RWPE2 (cell line): Measurements from ENCODE around the gene BAHCC1.

ENCODE experiments used
- ATAC-seq: fragments of 200-7000 bp; cut with Tn5 transposase; 3 replicates; pipeline ENCODE4 v1.9.1; 2021; ENCODE audit warnings: low read depth
- DNase-seq: peaks from one replicate; pipeline ENCODE4 v3.0.0-alpha.2; 2020; ENCODE audit warnings: low spot score
- H3K27ac ChIP-seq: fragments of 450-650 bp; 2 replicates; pipeline ENCODE4 v1.5.1; 2017; ENCODE audit warnings: mild to moderate bottlenecking; ENCODE audit not compliant: poor library complexity, severe bottlenecking
- H3K27me3 ChIP-seq: fragments of 250-450 bp; sonication (Bioruptor Pico); 2 replicates; pipeline ENCODE4 v1.5.1; 2021; ENCODE audit warnings: mild to moderate bottlenecking, moderate library complexity; ENCODE audit not compliant: insufficient read depth, poor library complexity, severe bottlenecking
- H3K36me3 ChIP-seq: fragments of 250-450 bp; sonication (Bioruptor Pico); 2 replicates; pipeline ENCODE4 v1.5.1; 2020; ENCODE audit warnings: low read depth, mild to moderate bottlenecking, moderate library complexity
- H3K4me1 ChIP-seq: fragments of 250-450 bp; sonication (Bioruptor Pico); 2 replicates; pipeline ENCODE4 v1.5.1; 2021; ENCODE audit warnings: mild to moderate bottlenecking, moderate library complexity; ENCODE audit not compliant: insufficient read depth, poor library complexity, severe bottlenecking
- H3K4me3 ChIP-seq: fragments of 250-450 bp; sonication (Bioruptor Pico); 2 replicates; pipeline ENCODE4 v1.5.1; 2021; ENCODE audit warnings: mild to moderate bottlenecking, moderate library complexity; ENCODE audit not compliant: severe bottlenecking
- H3K9me3 ChIP-seq: fragments of 250-450 bp; sonication (Bioruptor Pico); 2 replicates; pipeline ENCODE4 v1.5.1; 2021; ENCODE audit warnings: mild to moderate bottlenecking, moderate library complexity; ENCODE audit not compliant: severe bottlenecking
- TF ChIP-seq, protein P1 (sequence below): fragments of 450-650 bp; IDR thresholded peaks from one replicate; pipeline ENCODE4 v1.5.1; 2017; ENCODE audit warnings: mild to moderate bottlenecking, moderate library complexity; ENCODE audit not compliant: poor library complexity, severe bottlenecking

The BAHCC1 gene

DNA sequence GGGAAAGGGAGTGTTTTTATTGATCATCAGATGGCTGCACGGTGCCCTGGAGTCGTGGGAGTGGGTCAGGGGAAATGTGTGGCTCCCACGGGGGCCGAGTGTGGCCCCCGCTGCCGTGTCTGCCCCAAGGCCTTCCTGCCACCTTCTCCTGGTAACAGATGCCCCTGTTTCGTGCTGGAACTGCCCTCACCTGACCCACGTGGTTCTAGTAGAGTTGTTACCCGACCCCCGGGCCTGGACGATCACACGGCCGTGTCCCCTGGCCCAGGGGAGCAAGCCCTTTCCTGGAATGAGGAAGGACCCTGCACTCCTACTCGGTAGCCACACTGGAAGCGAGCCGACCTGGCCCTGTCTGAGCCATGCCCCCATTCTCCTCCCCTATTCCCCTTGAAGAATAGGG, 79.7 kb downstream of the BAHCC1 start:
- DNase-seq (no peak), ATAC-seq (no peak)
- Histone ChIP-seq H3K9me3 (no peaks in the 10 kb centered on the region), H3K27ac (no peak overlapping the region), H3K4me1 (no peaks in the 10 kb centered on the region), H3K4me3 (no peak overlapping the region), H3K27me3 (no peaks in the 10 kb centered on the region), H3K36me3 (no peaks in the 10 kb centered on the region)
- TF ChIP-seq, protein P1, sequence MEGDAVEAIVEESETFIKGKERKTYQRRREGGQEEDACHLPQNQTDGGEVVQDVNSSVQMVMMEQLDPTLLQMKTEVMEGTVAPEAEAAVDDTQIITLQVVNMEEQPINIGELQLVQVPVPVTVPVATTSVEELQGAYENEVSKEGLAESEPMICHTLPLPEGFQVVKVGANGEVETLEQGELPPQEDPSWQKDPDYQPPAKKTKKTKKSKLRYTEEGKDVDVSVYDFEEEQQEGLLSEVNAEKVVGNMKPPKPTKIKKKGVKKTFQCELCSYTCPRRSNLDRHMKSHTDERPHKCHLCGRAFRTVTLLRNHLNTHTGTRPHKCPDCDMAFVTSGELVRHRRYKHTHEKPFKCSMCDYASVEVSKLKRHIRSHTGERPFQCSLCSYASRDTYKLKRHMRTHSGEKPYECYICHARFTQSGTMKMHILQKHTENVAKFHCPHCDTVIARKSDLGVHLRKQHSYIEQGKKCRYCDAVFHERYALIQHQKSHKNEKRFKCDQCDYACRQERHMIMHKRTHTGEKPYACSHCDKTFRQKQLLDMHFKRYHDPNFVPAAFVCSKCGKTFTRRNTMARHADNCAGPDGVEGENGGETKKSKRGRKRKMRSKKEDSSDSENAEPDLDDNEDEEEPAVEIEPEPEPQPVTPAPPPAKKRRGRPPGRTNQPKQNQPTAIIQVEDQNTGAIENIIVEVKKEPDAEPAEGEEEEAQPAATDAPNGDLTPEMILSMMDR, result no peak

DNA sequence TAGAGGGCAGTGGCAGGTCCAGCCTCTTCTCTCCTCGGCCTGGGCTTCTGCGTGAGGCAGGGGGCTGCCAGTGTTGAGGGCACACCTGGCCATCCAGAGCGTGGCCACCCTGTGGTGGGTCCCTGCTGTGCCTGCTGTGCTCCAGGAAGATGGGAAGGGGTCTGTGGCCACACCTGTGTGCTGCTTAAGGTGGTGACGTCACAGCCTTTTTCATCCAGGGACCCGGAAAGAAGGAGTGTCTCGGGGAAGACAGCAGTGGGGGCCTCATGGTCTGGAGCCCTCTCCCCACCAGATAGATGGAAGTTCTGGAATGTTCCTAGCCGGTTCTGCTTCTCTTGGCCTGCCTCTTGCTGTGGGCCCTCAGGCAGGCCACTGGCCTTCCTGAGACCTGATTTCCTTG, 80.8 kb downstream of the BAHCC1 start:
- no peak for DNase-seq
- H3K36me3 ChIP-seq, result no peaks in the 10 kb centered on the region
- no peak for ATAC-seq
- TF ChIP-seq, protein P1, result no peak
- H3K4me1 ChIP-seq, result no peaks in the 10 kb centered on the region
- H3K27me3 ChIP-seq, result no peaks in the 10 kb centered on the region
- no peaks in the 10 kb centered on the region for H3K9me3 ChIP-seq
- no peak overlapping the region for H3K4me3 ChIP-seq
- H3K27ac ChIP-seq, result no peak overlapping the region

DNA sequence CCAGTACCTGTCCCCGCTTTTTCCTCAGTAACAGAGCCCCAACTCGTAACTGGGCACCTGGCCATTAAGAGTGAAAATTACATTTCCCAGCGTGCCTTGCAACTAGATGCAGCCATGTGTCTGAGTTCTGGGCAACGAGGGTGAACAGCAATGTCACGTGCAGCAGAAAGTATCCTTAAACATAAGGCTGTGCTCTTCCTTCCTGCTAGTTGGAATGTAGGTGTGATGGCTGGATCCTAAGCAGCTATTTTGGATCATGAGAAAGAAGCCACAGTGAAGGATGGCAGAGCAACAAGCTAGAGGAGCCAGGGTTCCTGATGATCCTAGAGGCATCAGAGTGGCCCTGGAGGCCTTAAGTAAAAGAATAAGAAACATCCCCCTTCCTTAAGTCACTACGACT, 81.4 kb downstream of the BAHCC1 start:
- DNase-seq, result no peak
- ATAC-seq, result no peak
- no peaks in the 10 kb centered on the region for H3K9me3 ChIP-seq
- TF ChIP-seq, protein P1, result no peak
- no peak overlapping the region for H3K27ac ChIP-seq
- no peak overlapping the region for H3K4me3 ChIP-seq
- no peaks in the 10 kb centered on the region for H3K4me1 ChIP-seq
- no peaks in the 10 kb centered on the region for H3K36me3 ChIP-seq
- no peaks in the 10 kb centered on the region for H3K27me3 ChIP-seq

DNA sequence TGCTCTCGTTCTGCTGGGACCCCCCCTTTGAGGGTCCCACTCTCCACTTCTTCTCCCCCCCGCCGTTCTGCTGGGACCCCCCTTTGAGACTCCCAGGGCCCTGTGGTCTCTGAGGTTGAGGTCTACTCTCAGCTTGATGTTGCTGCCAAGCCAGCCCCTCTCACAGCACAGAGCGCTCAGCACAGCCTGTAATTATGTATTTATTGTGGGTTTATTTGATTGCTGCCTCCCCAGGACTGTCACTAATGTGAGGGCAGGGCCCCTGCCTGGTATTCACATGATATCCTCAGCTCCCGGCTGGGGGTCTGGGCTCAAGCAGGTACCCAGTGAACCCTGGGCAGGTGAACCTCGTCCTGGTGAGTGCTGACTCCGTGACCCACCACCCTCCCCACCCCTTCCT, 81.9 kb downstream of the BAHCC1 start:
- no peak for DNase-seq
- H3K9me3 ChIP-seq, result no peaks in the 10 kb centered on the region
- H3K4me3 ChIP-seq, result no peak overlapping the region
- H3K4me1 ChIP-seq, result no peaks in the 10 kb centered on the region
- H3K27me3 ChIP-seq, result no peaks in the 10 kb centered on the region
- H3K27ac ChIP-seq, result no peak overlapping the region
- TF ChIP-seq, protein P1, result no peak
- H3K36me3 ChIP-seq, result no peaks in the 10 kb centered on the region
- no peak for ATAC-seq

DNA sequence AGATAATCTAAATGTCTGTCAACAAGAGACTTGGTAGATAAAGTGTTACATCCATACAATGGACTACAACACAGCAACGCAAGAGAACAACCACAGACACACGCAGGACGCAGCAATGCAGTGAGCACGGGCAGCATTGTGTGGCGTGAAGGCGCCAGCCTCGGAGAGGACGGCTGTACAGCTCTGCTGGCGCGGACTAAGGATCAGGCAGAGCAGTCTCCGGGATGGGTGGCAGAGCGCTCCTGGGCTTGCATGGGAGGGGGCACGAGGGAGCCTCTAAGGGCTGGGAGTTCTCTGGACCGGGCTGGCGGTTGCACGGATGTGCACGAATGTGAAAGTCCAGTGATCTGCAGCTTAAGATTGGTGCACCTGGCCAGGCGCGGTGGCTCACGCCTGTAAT, 82.9 kb downstream of the BAHCC1 start:
- TF ChIP-seq, protein P1, result no peak
- H3K4me1 ChIP-seq, result no peaks in the 10 kb centered on the region
- no peaks in the 10 kb centered on the region for H3K36me3 ChIP-seq
- no peaks in the 10 kb centered on the region for H3K9me3 ChIP-seq
- H3K27me3 ChIP-seq, result no peaks in the 10 kb centered on the region
- H3K27ac ChIP-seq, result no peak overlapping the region
- no peak overlapping the region for H3K4me3 ChIP-seq
- no peak for ATAC-seq
- no peak for DNase-seq
